Nephron progenitor cell (in vitro differentiated cells): ENCODE data around the gene ASXL2.
"Not testable (repeated sequence)": the region's sequence is repeated elsewhere in the genome, so short reads cannot be mapped to it uniquely, and the experiment has no call there.

Source experiments
- DNase-seq: peaks from one replicate; pipeline ENCODE4 v3.0.0; 2021
- H3K27ac Mint-ChIP-seq: 2 replicates; pipeline ENCODE4 v1.8.0; 2021; ENCODE audit warnings: mild to moderate bottlenecking, moderate library complexity, mixed read lengths
- H3K27me3 Mint-ChIP-seq: 2 replicates; pipeline ENCODE4 v1.8.0; 2021; ENCODE audit warnings: mild to moderate bottlenecking, low read depth, mixed read lengths; ENCODE audit not compliant: poor library complexity
- H3K36me3 Mint-ChIP-seq: 2 replicates; pipeline ENCODE4 v1.8.0; 2021; ENCODE audit warnings: low read depth, mixed read lengths
- H3K4me1 Mint-ChIP-seq: 2 replicates; pipeline ENCODE4 v1.8.0; 2021; ENCODE audit warnings: mixed read lengths
- H3K4me3 Mint-ChIP-seq: 2 replicates; pipeline ENCODE4 v1.8.0; 2021; ENCODE audit warnings: mild to moderate bottlenecking, moderate library complexity, mixed read lengths
- H3K9me3 Mint-ChIP-seq: 2 replicates; pipeline ENCODE4 v1.8.0; 2021; ENCODE audit warnings: mild to moderate bottlenecking, moderate library complexity, mixed read lengths
- CTCF ChIP-seq: fragments of 200-600 bp; sonication (generic); IDR thresholded peaks from 2 replicates; pipeline ENCODE4 v1.5.0; 2021; ENCODE audit warnings: antibody characterized with exemption

ASXL2 gene

GRCh38 chr2:25903216-25903776, 25.0 kb upstream of the ASXL2 start:
- H3K27me3 Mint-ChIP-seq, result peaks cover 5% of the 10 kb centered on the region
- H3K9me3 Mint-ChIP-seq, result peaks cover 5% of the 10 kb centered on the region
- H3K36me3 Mint-ChIP-seq, result no peaks in the 10 kb centered on the region
- H3K27ac Mint-ChIP-seq, result no peak overlapping the region
- H3K4me3 Mint-ChIP-seq, result no peak overlapping the region
- no peak for TF ChIP-seq CTCF
- H3K4me1 Mint-ChIP-seq, result no peaks in the 10 kb centered on the region
- DNase-seq, result no peak

GRCh38 chr2:25899404-25899970, 21.2 kb upstream of the ASXL2 start:
- Mint-ChIP-seq H3K9me3 (no peaks in the 10 kb centered on the region), H3K27ac (no peak overlapping the region), H3K27me3 (peaks cover 3% of the 10 kb centered on the region), H3K36me3 (no peaks in the 10 kb centered on the region), H3K4me3 (no peak overlapping the region), H3K4me1 (peaks cover 14% of the 10 kb centered on the region)
- TF ChIP-seq CTCF, result no peak
- no peak for DNase-seq

- H3K4me3 Mint-ChIP-seq, result no peak overlapping the region
- peaks cover 3% of the 10 kb centered on the region for H3K27me3 Mint-ChIP-seq
- H3K27ac Mint-ChIP-seq, result no peak overlapping the region
- no peak for TF ChIP-seq CTCF
- H3K4me1 Mint-ChIP-seq, result peaks cover 14% of the 10 kb centered on the region
- no peaks in the 10 kb centered on the region for H3K36me3 Mint-ChIP-seq
- H3K9me3 Mint-ChIP-seq, result no peaks in the 10 kb centered on the region
- no peak for DNase-seq
Observed at GRCh38 chr2:25897506-25897905, 19.2 kb upstream of the ASXL2 start.

- not testable (repeated sequence) for H3K27me3 Mint-ChIP-seq, H3K27ac Mint-ChIP-seq, H3K36me3 Mint-ChIP-seq, H3K4me3 Mint-ChIP-seq, H3K9me3 Mint-ChIP-seq, DNase-seq
- H3K4me1 Mint-ChIP-seq, result peaks cover 14% of the 10 kb centered on the region
Observed at GRCh38 chr2:25896308-25896707, 18.0 kb upstream of the ASXL2 start.

- no peaks in the 10 kb centered on the region for H3K36me3 Mint-ChIP-seq
- H3K4me3 Mint-ChIP-seq, result no peak overlapping the region
- H3K27me3 Mint-ChIP-seq, result peaks cover 9% of the 10 kb centered on the region
- peaks cover 14% of the 10 kb centered on the region for H3K4me1 Mint-ChIP-seq
- no peaks in the 10 kb centered on the region for H3K9me3 Mint-ChIP-seq
- no peak for TF ChIP-seq CTCF
- no peak for DNase-seq
- H3K27ac Mint-ChIP-seq, result peak overlapping the region; percentile 2
Observed at GRCh38 chr2:25895610-25896009, 17.3 kb upstream of the ASXL2 start.

GRCh38 chr2:25895018-25895417, 16.7 kb upstream of the ASXL2 start:
- H3K27me3 Mint-ChIP-seq, result peaks cover 9% of the 10 kb centered on the region
- H3K4me3 Mint-ChIP-seq, result no peak overlapping the region
- no peaks in the 10 kb centered on the region for H3K36me3 Mint-ChIP-seq
- TF ChIP-seq CTCF, result no peak
- no peak for DNase-seq
- H3K4me1 Mint-ChIP-seq, result peaks cover 14% of the 10 kb centered on the region
- H3K27ac Mint-ChIP-seq, result no peak overlapping the region
- H3K9me3 Mint-ChIP-seq, result no peaks in the 10 kb centered on the region
